ENCODE measurements around the gene ACTL10.

ACTL10 gene

GRCh38 chr20:33650111-33650752 is 16.5 kb upstream of the ACTL10 start:
- no peak for DNase-seq

- no peak for DNase-seq
These were observed 15.8 kb upstream of the ACTL10 start for GRCh38 chr20:33650753-33651561.

GRCh38 chr20:33651562-33652048 is 15.1 kb upstream of the ACTL10 start:
- DNase-seq, result no peak

- peak; percentile 44 for DNase-seq
These were observed 13.4 kb upstream of the ACTL10 start for GRCh38 chr20:33653218-33653899.

GRCh38 chr20:33653900-33654596 is 12.7 kb upstream of the ACTL10 start:
- DNase-seq, result peak; percentile 97

- DNase-seq, result no peak
These were observed 12.0 kb upstream of the ACTL10 start for GRCh38 chr20:33654680-33655161.

GRCh38 chr20:33655164-33655563 is 11.6 kb upstream of the ACTL10 start:
- DNase-seq, result no peak

- no peak for DNase-seq
These were observed 10.5 kb upstream of the ACTL10 start for GRCh38 chr20:33656010-33656782.

- no peak for DNase-seq
These were observed 9.7 kb upstream of the ACTL10 start for GRCh38 chr20:33656783-33657703.

- DNase-seq, result no peak
These were observed 9.0 kb upstream of the ACTL10 start for GRCh38 chr20:33657704-33658095.

- DNase-seq, result no peak
These were observed 8.2 kb upstream of the ACTL10 start for GRCh38 chr20:33658510-33658909.

- no peak for DNase-seq
These were observed 7.8 kb upstream of the ACTL10 start for GRCh38 chr20:33658929-33659328.

GRCh38 chr20:33659341-33660034 is 7.3 kb upstream of the ACTL10 start:
- DNase-seq, result no peak

- no peak for DNase-seq
These were observed 6.6 kb upstream of the ACTL10 start for GRCh38 chr20:33660035-33660684.

- no peak for DNase-seq
These were observed 6.1 kb upstream of the ACTL10 start for GRCh38 chr20:33660685-33661058.

- DNase-seq, result no peak
These were observed 4.6 kb upstream of the ACTL10 start, which contains the start of gene C20orf144 for GRCh38 chr20:33662172-33662571. Gene C20orf144, plus strand, starts transcription at chr20:33662327. Its CDS starts 19 bp downstream, at chr20:33662346.

- DNase-seq, result no peak
These were observed 3.3 kb upstream of the ACTL10 start for GRCh38 chr20:33663161-33664084.

GRCh38 chr20:33664085-33664761 is 2.5 kb upstream of the ACTL10 start:
- no peak for DNase-seq

All from NCI-H187 treated with DMSO at 0.1 percent for 48 hours (cell line).